ENCODE measurements around the gene DDB1. TPM values are rescaled to one million over a fixed set of nuclear protein-coding genes. Genes with fewer than 3 reads are reported as not detected.
"Not testable (repeated sequence)": the region's sequence is repeated elsewhere in the genome, so short reads cannot be mapped to it uniquely, and the experiment has no call there.

DDB1 gene
- polyA plus RNA-seq, 3 donors, result 54.1 to 97.2 (median 86.6) TPM

DNA sequence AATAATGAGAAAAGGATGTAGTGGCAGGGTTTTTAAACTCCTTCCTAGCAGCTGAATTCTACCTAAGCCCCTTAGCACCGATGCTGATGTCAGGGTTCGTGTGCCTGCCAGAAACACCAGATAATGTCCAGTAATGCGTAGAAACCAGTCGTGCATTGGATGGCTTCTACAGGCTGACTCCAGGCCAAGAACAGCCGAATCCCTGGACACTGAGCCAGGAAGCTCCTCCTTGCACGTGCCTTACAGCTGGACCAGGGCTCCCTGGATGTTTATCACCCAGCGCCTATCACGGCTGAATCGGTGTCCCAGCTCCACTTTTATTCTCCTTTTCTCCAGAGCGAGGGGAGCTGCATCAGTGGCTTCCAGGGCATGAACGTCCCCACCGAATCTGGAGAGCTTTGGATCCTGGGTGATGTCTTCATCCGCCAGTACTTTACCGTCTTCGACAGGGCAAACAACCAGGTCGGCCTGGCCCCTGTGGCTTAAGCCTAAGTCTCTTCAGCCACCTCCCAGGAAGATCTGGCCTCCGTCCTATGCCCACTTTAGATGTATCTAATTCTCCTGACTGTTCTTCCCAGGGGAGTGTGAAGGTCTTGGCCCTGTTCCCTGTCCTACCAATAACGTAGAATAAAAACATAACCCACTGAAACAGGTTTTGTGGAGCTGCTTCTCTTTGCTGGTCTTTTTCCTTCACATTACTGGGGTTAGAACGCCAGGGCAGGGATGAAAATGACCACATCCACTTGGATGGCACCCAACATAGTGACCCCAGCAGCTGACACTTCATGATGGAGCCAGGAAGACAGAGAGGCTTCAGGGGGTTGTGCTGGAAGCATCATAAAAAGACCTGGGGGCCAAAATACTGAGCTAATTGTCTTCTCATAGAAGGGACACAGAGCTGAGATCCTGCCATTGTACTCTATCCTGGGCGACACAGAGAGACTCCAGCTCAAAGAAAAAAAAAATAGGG is 81.8 kb downstream of the DDB1 start:
- H3K36me3 Mint-ChIP-seq; H3K9me3 ChIP-seq (replicated peaks in 1 of 2; ENCODE audit: control insufficient read depth in 1 of 2, insufficient read depth in 1 of 2, low read length in 2 of 2); intact Hi-C loops (cut with micrococcal nuclease); H2AFZ ChIP-seq (ENCODE audit: insufficient read depth, low read depth, low read length, poor library complexity, severe bottlenecking); H4K20me1 ChIP-seq (ENCODE audit: insufficient read depth, low read length); H3K4me3 Mint-ChIP-seq; H3K4me2 ChIP-seq (replicated peaks; ENCODE audit: extremely low read depth, low read length, poor library complexity, severe bottlenecking); H3K79me2 ChIP-seq (ENCODE audit: insufficient read depth, low read length); H3K27ac Mint-ChIP-seq; H3K36me3 ChIP-seq (replicated peaks in 1 of 2; ENCODE audit: control insufficient read depth in 1 of 2, insufficient read depth in 2 of 2, low read length in 2 of 2); H3K9ac ChIP-seq (ENCODE audit: insufficient read depth, low read length, poor library complexity, severe bottlenecking); H3K27me3 ChIP-seq (ENCODE audit: control insufficient read depth in 2 of 2, insufficient read depth in 2 of 2, low read length in 2 of 2); DNase-seq; H3K9me3 Mint-ChIP-seq; H3K27ac ChIP-seq (ENCODE audit: low read depth in 1 of 2, low read length in 2 of 2); H3K4me3 ChIP-seq (replicated peaks in 1 of 3; ENCODE audit: low read depth in 2 of 3, low read length in 3 of 3): not testable (repeated sequence)
- Mint-ChIP-seq H3K4me1 (peaks cover 11% of the 10 kb centered on the region), H3K27me3 (ENCODE audit: low read depth in 3 of 3) (peaks cover 0 to 11% (median 8%) of the 10 kb centered on the region in 3 donors)
- WGBS (ENCODE audit: insufficient coverage), result 97% methylated on average over 14 of the region's 20 CpGs
- H3K4me1 ChIP-seq (ENCODE audit: control insufficient read depth in 1 of 2, insufficient read depth in 2 of 2, low read length in 2 of 2), result peaks cover 11 to 12% of the 10 kb centered on the region in 2 donors

Other genes with a start within 250 kb of the DDB1 start
- gene CD5, start 230.6 kb downstream of the DDB1 start, polyA plus RNA-seq, result under 1 TPM in 2 of 3 donors, not detected in 1; 0.34 to 0.61 TPM
- gene VPS37C, start 171.7 kb downstream of the DDB1 start, polyA plus RNA-seq, result 10 to 100 TPM in 1 of 3 donors, 1 to 10 TPM in 2; 1.9 to 25.1 (median 3.8) TPM
- 1 to 10 TPM; 1.4 to 4.1 (median 1.9) TPM for gene PGA3, start 129.6 kb downstream of the DDB1 start, polyA plus RNA-seq
- 10 to 100 TPM in 1 of 3 donors, 1 to 10 TPM in 2; 1.5 to 33.5 (median 7.0) TPM for gene PGA4, start 110.8 kb downstream of the DDB1 start, polyA plus RNA-seq
- gene PGA5, start 91.9 kb downstream of the DDB1 start, polyA plus RNA-seq, result 1 to 10 TPM; 1.0 to 3.6 (median 2.0) TPM
- under 1 TPM in 2 of 3 donors, not detected in 1; 0.05 to 0.23 TPM for gene VWCE, start 37.8 kb downstream of the DDB1 start, polyA plus RNA-seq
- gene TKFC, start 123 bp upstream of the DDB1 start, polyA plus RNA-seq, result 10 to 100 TPM; 29.5 to 40.8 (median 29.6) TPM
- gene CYB561A3, start 28.8 kb upstream of the DDB1 start, polyA plus RNA-seq, result 100 to 1,000 TPM in 2 of 3 donors, 10 to 100 TPM in 1; 79.7 to 112 (median 112) TPM
- gene TMEM138, start 29.3 kb upstream of the DDB1 start, polyA plus RNA-seq, result 10 to 100 TPM; 34.5 to 64.0 (median 50.7) TPM
- 10 to 100 TPM; 16.6 to 31.2 (median 30.1) TPM for gene TMEM216, start 59.5 kb upstream of the DDB1 start, polyA plus RNA-seq
- 10 to 100 TPM; 12.5 to 67.5 (median 20.1) TPM for gene CPSF7, start 96.9 kb upstream of the DDB1 start, polyA plus RNA-seq
- gene SDHAF2, start 97.0 kb upstream of the DDB1 start, polyA plus RNA-seq, result 10 to 100 TPM; 45.5 to 70.2 (median 64.8) TPM
- gene LRRC10B, start 175.6 kb upstream of the DDB1 start, polyA plus RNA-seq, result not detected
- gene SYT7, start 248.0 kb upstream of the DDB1 start, polyA plus RNA-seq, result not detected

All from CD14-positive monocyte (primary cell).